Transverse colon (tissue), 4 donors: Measurements from ENCODE around the gene RORB.

ENCODE experiments used
- CTCF ChIP-seq, 5 experiments: fragments of 200-600 bp in 3 of 5; fragments of 450-650 bp in 2 of 5; sonication (generic) in 3 of 5; IDR thresholded peaks; 1 replicate in 2 of 5; 2 replicates in 3 of 5; pipeline ENCODE4 v1.5.1; 2016 to 2017; ENCODE audit warnings: antibody characterized with exemption in 5 of 5, inconsistent platforms in 3 of 5, mild to moderate bottlenecking in 2 of 5, moderate library complexity in 1 of 5
- POLR2AphosphoS5 ChIP-seq, 3 donors: sonication (generic); formaldehyde crosslinking; IDR thresholded peaks; one replicate each; pipeline ENCODE4 v1.6.1; 2016; ENCODE audit warnings: antibody characterized with exemption in 3 of 3

GRCh38 chr9:74449060-74449459 lies 48.1 kb upstream of the RORB start:
- TF ChIP-seq CTCF (IDR thresholded peaks at IDR 0.05) (no peak), POLR2AphosphoS5 (IDR thresholded peaks at IDR 0.05) (no peak)
